Natural killer cell (primary cell): ENCODE results near the gene KDM4B. TPM values are rescaled to one million over a fixed set of nuclear protein-coding genes. Genes with fewer than 3 reads are reported as not detected.
"Not testable (repeated sequence)": the region's sequence is repeated elsewhere in the genome, so short reads cannot be mapped to it uniquely, and the experiment has no call there.

Source experiments
- ATAC-seq, 3 donors: fragments of 150-1000 bp in 2 of 3; fragments of 200-7000 bp in 1 of 3; cut with Tn5 transposase; 1 replicate in 1 of 3; 2 replicates in 2 of 3; pipeline ENCODE4 v1.10.0; 2021; ENCODE audit warnings: mild to moderate bottlenecking in 2 of 3, moderate library complexity in 2 of 3
- DNase-seq, 2 donors: peaks; one replicate each; pipeline versions ENCODE4 v3.0.0 to v3.0.0-alpha.2; 2013 to 2021; ENCODE audit warnings: mixed read lengths in 1 of 2
- H3K27ac ChIP-seq: one replicate; pipeline ENCODE4 v1.5.1; 2013; ENCODE audit warnings: mild to moderate bottlenecking, low read length
- H3K27me3 ChIP-seq: one replicate; pipeline ENCODE4 v1.6.1; 2013; ENCODE audit warnings: low read length; ENCODE audit not compliant: control insufficient read depth, insufficient read depth
- H3K36me3 ChIP-seq: one replicate; pipeline ENCODE4 v1.6.1; 2013; ENCODE audit warnings: low read length; ENCODE audit not compliant: control insufficient read depth, insufficient read depth
- H3K4me1 ChIP-seq: one replicate; pipeline ENCODE4 v1.6.1; 2013; ENCODE audit warnings: low read length; ENCODE audit not compliant: control insufficient read depth, insufficient read depth
- H3K4me3 ChIP-seq: one replicate; pipeline ENCODE4 v1.5.1; 2013; ENCODE audit warnings: low read length
- H3K9me3 ChIP-seq: one replicate; pipeline ENCODE4 v1.6.1; 2013; ENCODE audit warnings: low read length; ENCODE audit not compliant: control insufficient read depth, insufficient read depth
- H3K27ac Mint-ChIP-seq, 2 donors: one replicate each; pipeline ENCODE4 v1.8.0; 2022; ENCODE audit warnings: mild to moderate bottlenecking in 2 of 2, mixed read lengths in 2 of 2, moderate library complexity in 1 of 2
- H3K27me3 Mint-ChIP-seq, 2 donors: one replicate each; pipeline ENCODE4 v1.8.0; 2022; ENCODE audit warnings: low read depth in 2 of 2, mixed read lengths in 2 of 2
- H3K36me3 Mint-ChIP-seq: one replicate; pipeline ENCODE4 v1.8.0; 2022; ENCODE audit warnings: mixed read lengths
- H3K4me1 Mint-ChIP-seq, 2 donors: one replicate each; pipeline ENCODE4 v1.8.0; 2022; ENCODE audit warnings: mixed read lengths in 2 of 2
- H3K4me3 Mint-ChIP-seq: one replicate; pipeline ENCODE4 v1.8.0; 2022; ENCODE audit warnings: mild to moderate bottlenecking, moderate library complexity, mixed read lengths
- H3K9me3 Mint-ChIP-seq, 2 donors: one replicate each; pipeline ENCODE4 v1.8.0; 2022; ENCODE audit warnings: mixed read lengths in 2 of 2
- WGBS: methylation state at CpG from one replicate; pipeline ENCODE4 v1.1.7; 2013; ENCODE audit warnings: missing lambda C conversion rate; ENCODE audit not compliant: insufficient coverage; 5-methylcytosine and 5-hydroxymethylcytosine counted together
- intact Hi-C: fragments of 100-400 bp; cut with micrococcal nuclease; formaldehyde crosslinking; loops from one replicate; pipeline ENCODE4 v1.14.2; 2022
- total RNA-seq, 4 donors: library from RNA; stranded (reverse); fragments of 120-200 nt in 1 of 4; gene quantifications; one replicate each; pipeline versions ENCODE4 v1.2.3 to v1.2.4, GENCODE V29; 2013 to 2022
- TF ChIP-seq, protein P1 (sequence below): fragments of 200-600 bp; IDR thresholded peaks from one replicate; pipeline ENCODE4 v1.8.0; 2022; ENCODE audit warnings: antibody characterized with exemption

KDM4B gene
- total RNA-seq, 3 donors from 2014 or later (not counting 1 experiment from before 2014, with no cell fraction given): 68.0 to 73.5 (median 68.1) TPM

DNA sequence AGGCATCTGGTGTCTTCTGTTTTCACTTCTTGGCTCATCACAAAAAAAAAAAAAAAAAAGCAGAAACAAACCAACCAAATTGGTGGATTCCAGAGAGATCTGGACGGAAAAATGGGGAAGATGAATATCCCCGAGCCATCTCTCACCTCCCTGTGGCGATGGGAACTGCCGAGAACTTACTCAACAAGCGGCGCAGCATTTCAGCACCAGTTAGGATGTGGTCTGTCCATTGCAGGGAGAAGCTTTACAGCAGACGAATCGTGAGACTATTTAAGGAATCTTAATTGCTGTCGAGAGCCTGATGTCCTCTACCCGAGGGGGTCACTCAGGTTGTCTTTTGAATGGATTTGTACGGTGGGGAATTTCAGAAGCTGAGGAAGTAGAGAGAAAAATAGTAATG lies 17.3 kb upstream of the KDM4B start:
- no peak for ATAC-seq
- no peaks in the 10 kb centered on the region for H3K27me3 Mint-ChIP-seq
- no peak for DNase-seq
- no peaks in the 10 kb centered on the region for H3K27me3 ChIP-seq
- no peak overlapping the region for H3K27ac ChIP-seq
- TF ChIP-seq, protein P1, sequence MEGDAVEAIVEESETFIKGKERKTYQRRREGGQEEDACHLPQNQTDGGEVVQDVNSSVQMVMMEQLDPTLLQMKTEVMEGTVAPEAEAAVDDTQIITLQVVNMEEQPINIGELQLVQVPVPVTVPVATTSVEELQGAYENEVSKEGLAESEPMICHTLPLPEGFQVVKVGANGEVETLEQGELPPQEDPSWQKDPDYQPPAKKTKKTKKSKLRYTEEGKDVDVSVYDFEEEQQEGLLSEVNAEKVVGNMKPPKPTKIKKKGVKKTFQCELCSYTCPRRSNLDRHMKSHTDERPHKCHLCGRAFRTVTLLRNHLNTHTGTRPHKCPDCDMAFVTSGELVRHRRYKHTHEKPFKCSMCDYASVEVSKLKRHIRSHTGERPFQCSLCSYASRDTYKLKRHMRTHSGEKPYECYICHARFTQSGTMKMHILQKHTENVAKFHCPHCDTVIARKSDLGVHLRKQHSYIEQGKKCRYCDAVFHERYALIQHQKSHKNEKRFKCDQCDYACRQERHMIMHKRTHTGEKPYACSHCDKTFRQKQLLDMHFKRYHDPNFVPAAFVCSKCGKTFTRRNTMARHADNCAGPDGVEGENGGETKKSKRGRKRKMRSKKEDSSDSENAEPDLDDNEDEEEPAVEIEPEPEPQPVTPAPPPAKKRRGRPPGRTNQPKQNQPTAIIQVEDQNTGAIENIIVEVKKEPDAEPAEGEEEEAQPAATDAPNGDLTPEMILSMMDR: no peak
- no peaks in the 10 kb centered on the region for H3K9me3 Mint-ChIP-seq
- intact Hi-C loops: no loop called here
- H3K36me3 ChIP-seq: no peaks in the 10 kb centered on the region
- no peaks in the 10 kb centered on the region for H3K36me3 Mint-ChIP-seq
- WGBS: 92% methylated on average over 11 of the region's 11 CpGs
- no peaks in the 10 kb centered on the region for H3K4me1 ChIP-seq
- H3K27ac Mint-ChIP-seq: no peak overlapping the region
- peaks cover 0 to 4% of the 10 kb centered on the region in 2 donors for H3K4me1 Mint-ChIP-seq
- H3K4me3 ChIP-seq: no peak overlapping the region
- H3K4me3 Mint-ChIP-seq: no peak overlapping the region
- no peaks in the 10 kb centered on the region for H3K9me3 ChIP-seq

DNA sequence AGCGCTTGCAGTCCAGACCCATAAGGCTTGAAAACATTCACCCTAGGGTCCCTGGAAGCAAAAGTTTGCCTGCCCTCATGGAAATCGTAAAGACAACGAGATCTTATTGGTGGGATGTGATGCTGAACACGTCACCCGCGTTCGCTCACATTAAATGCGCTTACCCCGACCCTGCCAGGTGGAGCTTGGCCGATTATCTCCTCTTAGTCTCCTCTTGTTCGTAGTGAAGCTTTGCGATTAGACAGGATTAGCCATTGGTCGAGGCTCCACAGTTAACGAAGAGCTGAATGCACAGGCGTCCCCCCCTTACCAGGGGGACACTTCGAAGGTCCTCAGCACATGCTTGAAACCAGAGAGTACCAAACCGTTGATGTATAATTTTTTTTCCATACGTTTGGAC lies 16.0 kb upstream of the KDM4B start:
- Histone ChIP-seq H3K4me1 (no peaks in the 10 kb centered on the region), H3K27ac (no peak overlapping the region), H3K4me3 (no peak overlapping the region), H3K9me3 (no peaks in the 10 kb centered on the region), H3K36me3 (no peaks in the 10 kb centered on the region), H3K27me3 (no peaks in the 10 kb centered on the region)
- intact Hi-C loops: no loop called here
- TF ChIP-seq, protein P1: no peak
- no peak for DNase-seq
- H3K27ac Mint-ChIP-seq: no peak overlapping the region
- no peaks in the 10 kb centered on the region for H3K27me3 Mint-ChIP-seq
- H3K9me3 Mint-ChIP-seq: no peaks in the 10 kb centered on the region
- H3K4me3 Mint-ChIP-seq: no peak overlapping the region
- H3K4me1 Mint-ChIP-seq: peaks cover 0 to 4% of the 10 kb centered on the region in 2 donors
- no peaks in the 10 kb centered on the region for H3K36me3 Mint-ChIP-seq
- WGBS: 96% methylated on average over 18 of the region's 18 CpGs
- no peak for ATAC-seq

DNA sequence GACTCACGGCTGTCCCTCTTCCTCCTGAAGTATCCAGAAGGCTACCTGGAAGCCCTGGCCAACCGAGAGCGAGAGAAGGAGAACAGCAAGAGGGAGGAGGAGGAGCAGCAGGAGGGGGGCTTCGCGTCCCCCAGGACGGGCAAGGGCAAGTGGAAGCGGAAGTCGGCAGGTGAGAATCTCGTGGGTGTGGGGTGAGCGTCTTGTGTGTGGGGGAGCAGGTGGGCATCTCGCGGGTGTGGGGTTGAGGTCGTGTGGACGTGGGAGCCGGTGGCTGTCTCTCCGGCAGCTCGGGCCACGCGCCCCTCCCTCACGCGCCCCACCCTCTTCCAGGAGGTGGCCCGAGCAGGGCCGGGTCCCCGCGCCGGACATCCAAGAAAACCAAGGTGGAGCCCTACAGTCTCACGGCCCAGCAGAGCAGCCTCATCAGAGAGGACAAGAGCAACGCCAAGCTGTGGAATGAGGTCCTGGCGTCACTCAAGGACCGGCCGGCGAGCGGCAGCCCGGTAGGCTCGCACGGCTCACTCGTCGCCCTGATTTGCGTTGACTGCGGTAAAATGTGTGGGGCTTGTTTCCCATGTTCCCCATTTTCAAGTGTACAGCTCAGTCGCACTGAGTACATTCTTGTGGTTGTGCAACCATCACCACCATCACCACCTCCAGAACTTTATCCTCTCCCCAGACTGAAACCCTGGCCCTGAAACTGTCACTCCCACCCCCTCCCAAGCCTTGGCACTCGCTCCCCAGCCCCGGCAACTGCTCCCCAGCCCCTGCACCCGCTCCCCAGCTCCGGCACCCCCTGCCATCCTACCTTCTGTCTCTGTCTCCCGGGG lies 14.4 kb upstream of the KDM4B start:
- H3K9me3 ChIP-seq, H3K4me3 Mint-ChIP-seq, H3K27me3 Mint-ChIP-seq, H3K9me3 Mint-ChIP-seq, H3K4me1 Mint-ChIP-seq, H3K4me1 ChIP-seq, ATAC-seq, H3K36me3 ChIP-seq, H3K4me3 ChIP-seq, intact Hi-C loops, H3K27ac ChIP-seq, DNase-seq, H3K27me3 ChIP-seq, H3K36me3 Mint-ChIP-seq: not testable (repeated sequence)
- peak overlapping the region in 1 of 2 donors; percentile 48 for H3K27ac Mint-ChIP-seq
- WGBS: 91% methylated on average over 40 of the region's 46 CpGs

DNA sequence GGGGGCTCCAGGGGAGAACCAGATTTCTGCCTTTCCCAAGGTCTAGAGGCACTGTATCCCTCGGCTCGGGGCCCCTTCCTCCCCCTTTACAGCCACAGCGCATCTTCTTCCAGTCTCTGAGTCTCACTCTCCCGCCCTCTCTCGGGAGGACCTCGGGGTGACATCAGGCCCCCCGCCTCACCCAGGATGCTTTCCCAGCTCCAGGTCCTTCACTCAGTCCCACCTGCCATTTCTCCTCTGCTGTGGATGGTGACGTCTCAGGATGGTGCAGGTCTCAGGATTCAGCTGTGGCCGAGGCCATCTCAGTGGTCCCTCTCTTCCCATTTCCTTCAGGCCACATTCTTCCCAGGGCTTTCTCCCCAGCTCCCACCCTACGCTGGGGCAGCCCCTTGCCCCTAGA lies 13.6 kb upstream of the KDM4B start:
- DNase-seq: no peak
- H3K27me3 ChIP-seq: no peaks in the 10 kb centered on the region
- H3K27ac Mint-ChIP-seq: no peak overlapping the region
- intact Hi-C loops: no loop called here
- H3K27ac ChIP-seq: no peak overlapping the region
- WGBS: 98% methylated on average over 10 of the region's 10 CpGs
- no peak for ATAC-seq
- H3K9me3 ChIP-seq: no peaks in the 10 kb centered on the region
- H3K36me3 ChIP-seq: no peaks in the 10 kb centered on the region
- H3K27me3 Mint-ChIP-seq: no peaks in the 10 kb centered on the region
- H3K9me3 Mint-ChIP-seq: no peaks in the 10 kb centered on the region
- TF ChIP-seq, protein P1: no peak
- H3K4me1 Mint-ChIP-seq: peaks cover 0 to 4% of the 10 kb centered on the region in 2 donors
- H3K4me1 ChIP-seq: no peaks in the 10 kb centered on the region
- no peak overlapping the region for H3K4me3 Mint-ChIP-seq
- H3K36me3 Mint-ChIP-seq: no peaks in the 10 kb centered on the region
- no peak overlapping the region for H3K4me3 ChIP-seq
